Measurements from ENCODE around the gene IL4.

IL4 gene

GRCh38 chr5:132695956-132696355 is 22.2 kb downstream of the IL4 start:
- no peak for DNase-seq (ENCODE audit: low read depth in 2 of 2)

- DNase-seq (ENCODE audit: low read depth in 2 of 2) = no peak
Measured at GRCh38 chr5:132704875-132705274, 31.1 kb downstream of the IL4 start.

GRCh38 chr5:132708645-132709044 is 34.9 kb downstream of the IL4 start:
- DNase-seq (ENCODE audit: low read depth in 2 of 2) = no peak

- DNase-seq (ENCODE audit: low read depth in 2 of 2) = no peak
Measured at GRCh38 chr5:132714456-132715307, 40.9 kb downstream of the IL4 start.

GRCh38 chr5:132718544-132719312 is 44.9 kb downstream of the IL4 start:
- no peak for DNase-seq (ENCODE audit: low read depth in 2 of 2)

GRCh38 chr5:132725745-132726144 is 52.0 kb downstream of the IL4 start:
- DNase-seq (ENCODE audit: low read depth in 2 of 2) = no peak

GRCh38 chr5:132729896-132730295 is 56.1 kb downstream of the IL4 start:
- DNase-seq (ENCODE audit: low read depth in 2 of 2) = no peak
